ENCODE measurements around the gene ABCB6.

GRCh38 chr2:219182331-219183150 is 36.2 kb downstream of the ABCB6 start:
- TF ChIP-seq LEF1 (IDR thresholded peaks at IDR 0.05; ENCODE audit: borderline replicate concordance), result no peak
- no peak for TF ChIP-seq BHLHE40 (IDR thresholded peaks at IDR 0.05; ENCODE audit: borderline replicate concordance)
- TF ChIP-seq FOXM1 (IDR thresholded peaks at IDR 0.05; ENCODE audit: borderline replicate concordance), result no peak
- TF ChIP-seq FOXA1 (IDR thresholded peaks at IDR 0.05), result no peak
- TF ChIP-seq ARNT (IDR thresholded peaks at IDR 0.05), result no peak
- no peak for TF ChIP-seq NFRKB (IDR thresholded peaks at IDR 0.05)
- TF ChIP-seq SUZ12 (IDR thresholded peaks at IDR 0.05), result no peak
- TF ChIP-seq TARDBP (IDR thresholded peaks at IDR 0.05), result no peak
- TF ChIP-seq, protein P1, sequence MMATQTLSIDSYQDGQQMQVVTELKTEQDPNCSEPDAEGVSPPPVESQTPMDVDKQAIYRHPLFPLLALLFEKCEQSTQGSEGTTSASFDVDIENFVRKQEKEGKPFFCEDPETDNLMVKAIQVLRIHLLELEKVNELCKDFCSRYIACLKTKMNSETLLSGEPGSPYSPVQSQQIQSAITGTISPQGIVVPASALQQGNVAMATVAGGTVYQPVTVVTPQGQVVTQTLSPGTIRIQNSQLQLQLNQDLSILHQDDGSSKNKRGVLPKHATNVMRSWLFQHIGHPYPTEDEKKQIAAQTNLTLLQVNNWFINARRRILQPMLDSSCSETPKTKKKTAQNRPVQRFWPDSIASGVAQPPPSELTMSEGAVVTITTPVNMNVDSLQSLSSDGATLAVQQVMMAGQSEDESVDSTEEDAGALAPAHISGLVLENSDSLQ (IDR thresholded peaks at IDR 0.05), result no peak
- no peak for TF ChIP-seq HDGF (IDR thresholded peaks at IDR 0.05; ENCODE audit: borderline replicate concordance)
- TF ChIP-seq SP1 (IDR thresholded peaks at IDR 0.05), result no peak
- no peak for TF ChIP-seq CTBP1 (IDR thresholded peaks at IDR 0.05; ENCODE audit: borderline replicate concordance)
- no peak for TF ChIP-seq ELF4 (IDR thresholded peaks at IDR 0.05)
- no peak for TF ChIP-seq FOXK2 (IDR thresholded peaks at IDR 0.05)

All from HEK293T (cell line).